OCI-LY1 (cell line): Measurements from ENCODE around the gene ANLN.

ENCODE experiments used
- H2AFZ ChIP-seq: fragments of 200-600 bp; sonication (generic), shearing (Covaris generic); 2 replicates; pipeline ENCODE4 v1.6.0; 2014; ENCODE audit warnings: antibody characterized with exemption, mild to moderate bottlenecking, low read length
- H3F3A ChIP-seq: fragments of 200-600 bp; sonication (generic), shearing (Covaris generic); 2 replicates; pipeline ENCODE4 v1.6.0; 2014; ENCODE audit warnings: mild to moderate bottlenecking, antibody characterized with exemption, low read length, moderate library complexity; ENCODE audit not compliant: insufficient read depth
- H3K27ac ChIP-seq: fragments of 200-600 bp; sonication (generic); 2 replicates; pipeline ENCODE4 v1.5.1; 2014; ENCODE audit warnings: low read length, mixed run types, mild to moderate bottlenecking, low read depth; ENCODE audit not compliant: poor library complexity, severe bottlenecking
- H3K27me3 ChIP-seq: fragments of 200-600 bp; sonication (generic); 2 replicates; pipeline ENCODE4 v1.6.0; 2014; ENCODE audit warnings: antibody characterized with exemption, mild to moderate bottlenecking, low read length, moderate library complexity; ENCODE audit not compliant: insufficient read depth
- H3K36me3 ChIP-seq: fragments of 200-600 bp; sonication (generic); 2 replicates; pipeline ENCODE4 v1.6.1; 2014; ENCODE audit warnings: mild to moderate bottlenecking, antibody characterized with exemption, low read length, moderate library complexity, mixed read lengths; ENCODE audit not compliant: insufficient read depth
- H3K4me1 ChIP-seq: fragments of 200-600 bp; sonication (generic); 2 replicates; pipeline ENCODE4 v1.5.1; 2014; ENCODE audit warnings: mild to moderate bottlenecking, low read length, moderate library complexity; ENCODE audit not compliant: insufficient read depth, severe bottlenecking
- H3K4me2 ChIP-seq: fragments of 200-600 bp; sonication (generic), shearing (Covaris generic); 2 replicates; pipeline ENCODE4 v1.6.1; 2014; ENCODE audit warnings: low read length
- H3K4me3 ChIP-seq: fragments of 200-600 bp; sonication (generic); 2 replicates; pipeline ENCODE4 v1.5.1; 2014; ENCODE audit warnings: low read length, low read depth, mild to moderate bottlenecking, mixed read lengths; ENCODE audit not compliant: poor library complexity, severe bottlenecking
- H3K79me2 ChIP-seq: fragments of 200-600 bp; shearing (Covaris generic); 2 replicates; pipeline ENCODE4 v1.6.1; 2016; ENCODE audit warnings: mixed run types, low read length, mixed read lengths; ENCODE audit not compliant: insufficient read depth
- H3K9ac ChIP-seq: fragments of 200-600 bp; sonication (generic), shearing (Covaris generic); 2 replicates; pipeline ENCODE4 v1.6.1; 2014; ENCODE audit warnings: mild to moderate bottlenecking, low read length, mixed read lengths
- H3K9me2 ChIP-seq: fragments of 200-600 bp; sonication (generic), shearing (Covaris generic); 2 replicates; pipeline ENCODE4 v1.6.1; 2014; ENCODE audit warnings: low read depth, mild to moderate bottlenecking, low read length, mixed read lengths
- H3K9me3 ChIP-seq: fragments of 200-600 bp; shearing (Covaris generic); 2 replicates; pipeline ENCODE4 v1.6.1; 2014; ENCODE audit warnings: low read length, mixed read lengths
- H4K20me1 ChIP-seq: fragments of 200-600 bp; sonication (generic), shearing (Covaris generic); 2 replicates; pipeline ENCODE4 v1.6.0; 2016; ENCODE audit warnings: mild to moderate bottlenecking, low read length; ENCODE audit not compliant: insufficient read depth
- EZH2 ChIP-seq: fragments of 200-600 bp; sonication (generic), shearing (Covaris generic); IDR thresholded peaks from 2 replicates; pipeline ENCODE4 v1.8.0; 2017; ENCODE audit warnings: borderline replicate concordance, mixed run types, mild to moderate bottlenecking, antibody characterized with exemption, low read length, moderate library complexity, mixed read lengths
- TF ChIP-seq, protein P1 (sequence below): fragments of 200-600 bp; sonication (generic), shearing (Covaris generic); IDR thresholded peaks from 2 replicates; pipeline ENCODE4 v1.5.1; 2017; ENCODE audit warnings: mild to moderate bottlenecking, antibody characterized with exemption, low read length, moderate library complexity, mixed read lengths

Gene ANLN

DNA sequence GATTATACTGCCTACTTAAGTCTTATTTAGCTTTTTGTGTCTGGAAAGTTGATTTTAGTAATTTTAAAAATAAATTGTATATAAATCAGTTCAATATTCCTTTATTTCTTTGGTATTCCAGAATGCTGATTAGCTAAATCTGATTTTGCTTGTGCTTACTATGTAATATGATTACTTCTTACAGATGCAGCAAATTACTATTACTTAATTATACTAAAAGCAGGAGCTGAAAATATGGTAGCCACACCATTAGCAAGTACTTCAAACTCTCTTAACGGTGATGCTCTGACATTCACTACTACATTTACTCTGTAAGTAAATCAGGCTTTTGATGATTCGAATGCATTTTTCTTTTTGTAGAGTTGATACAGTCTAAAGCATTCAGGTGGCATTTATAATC, 34.0 kb downstream of the ANLN start:
- Histone ChIP-seq H3K9me3 (no peaks in the 10 kb centered on the region), H3K4me2 (no peak overlapping the region), H3K27ac (no peak overlapping the region), H2AFZ (no peak overlapping the region), H3K79me2 (no peaks in the 10 kb centered on the region), H3K36me3 (peaks cover 97% of the 10 kb centered on the region), H4K20me1 (no peaks in the 10 kb centered on the region), H3F3A (no peaks in the 10 kb centered on the region), H3K9me2 (no peaks in the 10 kb centered on the region), H3K4me3 (no peak overlapping the region), H3K27me3 (no peaks in the 10 kb centered on the region), H3K9ac (no peak overlapping the region), H3K4me1 (no peaks in the 10 kb centered on the region)
- TF ChIP-seq, protein P1, sequence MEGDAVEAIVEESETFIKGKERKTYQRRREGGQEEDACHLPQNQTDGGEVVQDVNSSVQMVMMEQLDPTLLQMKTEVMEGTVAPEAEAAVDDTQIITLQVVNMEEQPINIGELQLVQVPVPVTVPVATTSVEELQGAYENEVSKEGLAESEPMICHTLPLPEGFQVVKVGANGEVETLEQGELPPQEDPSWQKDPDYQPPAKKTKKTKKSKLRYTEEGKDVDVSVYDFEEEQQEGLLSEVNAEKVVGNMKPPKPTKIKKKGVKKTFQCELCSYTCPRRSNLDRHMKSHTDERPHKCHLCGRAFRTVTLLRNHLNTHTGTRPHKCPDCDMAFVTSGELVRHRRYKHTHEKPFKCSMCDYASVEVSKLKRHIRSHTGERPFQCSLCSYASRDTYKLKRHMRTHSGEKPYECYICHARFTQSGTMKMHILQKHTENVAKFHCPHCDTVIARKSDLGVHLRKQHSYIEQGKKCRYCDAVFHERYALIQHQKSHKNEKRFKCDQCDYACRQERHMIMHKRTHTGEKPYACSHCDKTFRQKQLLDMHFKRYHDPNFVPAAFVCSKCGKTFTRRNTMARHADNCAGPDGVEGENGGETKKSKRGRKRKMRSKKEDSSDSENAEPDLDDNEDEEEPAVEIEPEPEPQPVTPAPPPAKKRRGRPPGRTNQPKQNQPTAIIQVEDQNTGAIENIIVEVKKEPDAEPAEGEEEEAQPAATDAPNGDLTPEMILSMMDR = no peak
- no peak for TF ChIP-seq EZH2

DNA sequence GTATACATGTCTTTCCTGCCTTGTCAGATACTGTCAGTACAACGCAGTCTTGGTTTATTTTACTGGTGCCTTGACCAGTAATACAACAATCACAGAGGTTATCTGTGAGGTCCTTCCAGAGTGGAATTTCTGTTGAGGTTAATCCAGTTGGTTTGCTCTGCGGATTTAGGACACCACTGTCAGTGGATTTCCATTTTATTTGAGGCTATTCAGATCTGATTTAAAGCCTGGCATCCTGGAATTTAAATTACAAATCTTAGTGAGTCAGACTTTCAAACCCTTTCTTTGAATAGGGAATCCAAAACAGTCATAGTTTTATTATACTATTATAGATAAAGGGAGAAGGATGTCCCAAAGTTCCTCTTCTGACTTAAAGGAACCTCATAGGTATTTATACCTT, 40.5 kb downstream of the ANLN start:
- no peak overlapping the region for H3K27ac ChIP-seq
- no peaks in the 10 kb centered on the region for H4K20me1 ChIP-seq
- no peak overlapping the region for H3K4me2 ChIP-seq
- H3K36me3 ChIP-seq = peaks cover 98% of the 10 kb centered on the region
- H3K27me3 ChIP-seq = no peaks in the 10 kb centered on the region
- no peak overlapping the region for H2AFZ ChIP-seq
- TF ChIP-seq, protein P1 = no peak
- TF ChIP-seq EZH2 = no peak
- no peak overlapping the region for H3K9ac ChIP-seq
- no peaks in the 10 kb centered on the region for H3K4me1 ChIP-seq
- no peaks in the 10 kb centered on the region for H3K9me2 ChIP-seq
- H3K4me3 ChIP-seq = no peak overlapping the region
- peaks cover 10% of the 10 kb centered on the region; the same call in 1 of the 2 replicates for H3K9me3 ChIP-seq
- no peaks in the 10 kb centered on the region for H3K79me2 ChIP-seq
- H3F3A ChIP-seq = no peaks in the 10 kb centered on the region

DNA sequence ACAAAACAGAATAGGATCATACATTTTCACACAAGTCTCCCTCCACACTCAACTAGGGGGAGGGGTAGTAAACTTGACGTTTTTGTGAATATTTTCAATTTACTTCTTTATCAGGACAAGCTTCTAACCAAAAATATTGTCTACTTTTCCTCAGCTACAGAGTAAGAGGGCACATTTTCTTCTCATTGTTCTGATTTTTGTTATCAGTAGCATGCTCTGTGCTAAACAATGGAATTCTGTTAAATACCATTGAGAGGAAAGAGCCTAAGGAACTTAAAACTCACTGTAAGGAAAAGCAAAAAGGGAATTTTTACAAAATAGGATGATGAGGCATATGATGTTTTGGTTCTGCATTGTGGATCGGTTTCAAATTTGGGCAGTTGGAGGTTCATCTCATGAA, 41.2 kb downstream of the ANLN start:
- TF ChIP-seq, protein P1 = no peak
- no peak for TF ChIP-seq EZH2
- Histone ChIP-seq H2AFZ (no peak overlapping the region), H3K36me3 (peaks cover 92% of the 10 kb centered on the region)

More for the DNA sequence above, 41.2 kb downstream of the ANLN start:
- Histone ChIP-seq H3K4me1 (no peaks in the 10 kb centered on the region), H3K9me2 (no peaks in the 10 kb centered on the region), H3K27me3 (no peaks in the 10 kb centered on the region), H3K4me2 (no peak overlapping the region), H3K4me3 (no peak overlapping the region), H3F3A (no peaks in the 10 kb centered on the region), H3K79me2 (no peaks in the 10 kb centered on the region), H3K27ac (no peak overlapping the region), H3K9me3 (peaks cover 10% of the 10 kb centered on the region; the same call in 1 of the 2 replicates), H3K9ac (no peak overlapping the region), H4K20me1 (no peaks in the 10 kb centered on the region)
